GM18499 (cell line): Measurements from ENCODE around the gene LIN28A.

Source experiments
- ATAC-seq: cut with Tn5 transposase; IDR thresholded peaks from one replicate; pipeline ENCODE4 v1.9.1; 2021; ENCODE audit warnings: moderate number of reproducible peaks; ENCODE audit not compliant: insufficient read depth, unreplicated experiment

LIN28A gene

GRCh38 chr1:26476958-26477357, 66.3 kb downstream of the LIN28A start:
- no peak for ATAC-seq

DNA sequence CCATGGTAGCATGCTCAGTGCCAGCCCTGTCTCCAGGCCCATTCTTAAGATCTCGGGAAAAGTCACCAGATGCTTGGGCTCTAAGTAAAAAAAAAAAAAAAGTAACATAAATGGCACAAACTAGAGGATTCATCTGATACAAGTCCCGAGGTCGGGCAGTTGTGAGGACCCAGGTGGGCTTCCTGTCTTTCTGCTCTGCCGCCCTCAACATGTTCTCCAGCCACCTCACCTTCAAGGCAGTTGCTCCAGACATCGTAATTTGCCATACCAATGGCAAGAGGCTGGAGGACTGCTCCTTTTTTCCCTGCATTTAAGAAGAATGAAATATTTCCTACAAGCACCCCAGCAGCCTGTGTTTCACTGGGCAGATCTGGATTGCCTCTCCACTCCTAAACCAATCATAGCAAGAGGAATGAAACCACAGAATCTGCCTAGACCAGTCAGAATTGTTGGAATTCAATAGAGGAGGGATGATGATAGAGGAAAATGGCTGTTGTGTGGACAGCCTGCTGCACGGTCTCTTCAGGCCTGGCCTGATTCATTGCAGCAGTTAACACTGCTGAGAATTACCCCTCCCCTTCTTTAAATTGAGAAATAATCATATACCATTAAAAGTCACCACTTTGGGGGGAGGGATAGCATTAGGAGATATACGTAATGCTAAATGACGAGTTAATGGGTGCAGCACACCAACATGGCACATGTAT, 67.0 kb downstream of the LIN28A start:
- no peak for ATAC-seq

GRCh38 chr1:26478159-26478558, 67.5 kb downstream of the LIN28A start:
- ATAC-seq: no peak

DNA sequence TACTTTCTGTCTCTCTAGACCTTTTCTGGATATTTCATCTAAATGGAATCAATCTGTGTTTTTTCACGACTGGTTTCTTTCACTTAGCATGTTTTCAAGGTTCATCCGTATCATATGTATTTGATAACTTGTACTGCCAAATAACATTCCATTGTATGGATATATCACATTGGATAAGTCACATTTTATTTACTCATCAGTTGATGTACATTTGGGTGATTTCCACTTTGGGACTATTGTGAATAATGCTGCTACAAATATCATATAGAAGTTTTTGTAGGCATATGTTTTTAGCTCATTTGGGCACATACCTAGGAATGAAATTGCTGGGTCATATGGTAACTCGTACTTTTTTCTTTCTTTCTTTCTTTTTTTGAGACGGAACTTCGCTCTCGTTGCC, 68.4 kb downstream of the LIN28A start:
- no peak for ATAC-seq
